ENCODE data around the gene NEK3. TPM values are rescaled to one million over a fixed set of nuclear protein-coding genes. Genes with fewer than 3 reads are reported as not detected.
"Not testable (repeated sequence)": the region's sequence is repeated elsewhere in the genome, so short reads cannot be mapped to it uniquely, and the experiment has no call there.

NEK3 gene
- total RNA-seq, 4 donors from 2014 or later, result 4.7 to 9.1 (median 6.4) TPM

- Histone ChIP-seq H3K9me3 (no peaks in the 10 kb centered on the region), H3K27ac (no peak overlapping the region), H3K4me3 (no peak overlapping the region), H3K27me3 (no peaks in the 10 kb centered on the region), H3K4me1 (no peaks in the 10 kb centered on the region), H3K36me3 (no peaks in the 10 kb centered on the region)
- TF ChIP-seq POLR2A (IDR thresholded peaks at IDR 0.05), result no peak
- TF ChIP-seq CTCF (IDR thresholded peaks at IDR 0.05 in 4 of 5, conservative IDR thresholded peaks at IDR 0.05 in 1 of 5), result no peak
- ATAC-seq (no peak), DNase-seq (no peak)
- in situ Hi-C loops (cut with MboI; ENCODE audit: low sequenced_read_pairs in 4 of 4), result no loop called here
- intact Hi-C loops (cut with DNase I; ENCODE audit: low total_unique reads), result no loop called here
Observed at GRCh38 chr13:52096062-52096461, 63.3 kb downstream of the NEK3 start.

- no peak overlapping the region for H3K27ac ChIP-seq
- H3K4me1 ChIP-seq, result no peaks in the 10 kb centered on the region
- H3K9me3 ChIP-seq, result no peaks in the 10 kb centered on the region
- in situ Hi-C loops (cut with MboI; ENCODE audit: low sequenced_read_pairs in 4 of 4) (no loop called here), intact Hi-C loops (cut with DNase I; ENCODE audit: low total_unique reads) (no loop called here)
- TF ChIP-seq CTCF (IDR thresholded peaks at IDR 0.05 in 4 of 5, conservative IDR thresholded peaks at IDR 0.05 in 1 of 5) (no peak), POLR2A (IDR thresholded peaks at IDR 0.05) (no peak)
- H3K4me3 ChIP-seq, result no peak overlapping the region
- H3K36me3 ChIP-seq, result no peaks in the 10 kb centered on the region
- no peak for ATAC-seq
- DNase-seq, result no peak
- H3K27me3 ChIP-seq, result no peaks in the 10 kb centered on the region
Observed at GRCh38 chr13:52092087-52092486, 67.3 kb downstream of the NEK3 start.

- no peak overlapping the region for H3K4me3 ChIP-seq
- no peaks in the 10 kb centered on the region for H3K4me1 ChIP-seq
- in situ Hi-C loops (cut with MboI; ENCODE audit: low sequenced_read_pairs in 4 of 4), result no loop called here
- no peak overlapping the region for H3K27ac ChIP-seq
- no peak for TF ChIP-seq CTCF (IDR thresholded peaks at IDR 0.05 in 4 of 5, conservative IDR thresholded peaks at IDR 0.05 in 1 of 5)
- no peak for TF ChIP-seq POLR2A (IDR thresholded peaks at IDR 0.05)
- H3K9me3 ChIP-seq, result no peaks in the 10 kb centered on the region
- intact Hi-C loops (cut with DNase I; ENCODE audit: low total_unique reads), result no loop called here
- H3K27me3 ChIP-seq, result no peaks in the 10 kb centered on the region
- no peak for ATAC-seq
- H3K36me3 ChIP-seq, result no peaks in the 10 kb centered on the region
- no peak for DNase-seq
Observed at GRCh38 chr13:52091473-52091872, 67.9 kb downstream of the NEK3 start.

- no peak for TF ChIP-seq CTCF (IDR thresholded peaks at IDR 0.05 in 4 of 5, conservative IDR thresholded peaks at IDR 0.05 in 1 of 5)
- no peak for TF ChIP-seq POLR2A (IDR thresholded peaks at IDR 0.05)
- intact Hi-C loops (cut with DNase I; ENCODE audit: low total_unique reads), result no loop called here
- DNase-seq, result no peak
Observed at GRCh38 chr13:52085421-52085820, 74.0 kb downstream of the NEK3 start.

GRCh38 chr13:52084981-52085380, 74.4 kb downstream of the NEK3 start:
- DNase-seq; intact Hi-C loops (cut with DNase I; ENCODE audit: low total_unique reads); H3K27me3 ChIP-seq; H3K4me3 ChIP-seq; in situ Hi-C loops (cut with MboI; ENCODE audit: low sequenced_read_pairs in 4 of 4); H3K36me3 ChIP-seq; ATAC-seq; H3K27ac ChIP-seq; H3K4me1 ChIP-seq; H3K9me3 ChIP-seq: not testable (repeated sequence)

More at GRCh38 chr13:52085421-52085820, 74.0 kb downstream of the NEK3 start:
- H3K9me3 ChIP-seq, result no peaks in the 10 kb centered on the region
- ATAC-seq, result peak in 1 of 2 donors; percentile 41
- no peak overlapping the region for H3K27ac ChIP-seq
- in situ Hi-C loops (cut with MboI; ENCODE audit: low sequenced_read_pairs in 4 of 4), result no loop called here
- no peak overlapping the region for H3K4me3 ChIP-seq
- no peaks in the 10 kb centered on the region for H3K36me3 ChIP-seq
- H3K4me1 ChIP-seq, result no peaks in the 10 kb centered on the region
- no peaks in the 10 kb centered on the region for H3K27me3 ChIP-seq

Other genes starting within 250 kb of the NEK3 start
- 1 to 10 TPM; 1.6 to 3.3 (median 2.6) TPM for gene ATP7B, start 148.1 kb downstream of the NEK3 start, total RNA-seq
- 10 to 100 TPM in 2 of 4 donors, 1 to 10 TPM in 2; 8.9 to 14.2 (median 10.1) TPM for gene ALG11, start 147.2 kb downstream of the NEK3 start, total RNA-seq
- 10 to 100 TPM in 2 of 4 donors, 1 to 10 TPM in 2; 8.1 to 11.4 (median 9.5) TPM for gene UTP14C, start 134.9 kb downstream of the NEK3 start, total RNA-seq
- gene NEK5, start 30.5 kb downstream of the NEK3 start, total RNA-seq, result under 1 TPM in 1 of 4 donors, not detected in 3; 0.07 TPM
- gene THSD1, start 246.6 kb upstream of the NEK3 start, total RNA-seq, result 1 to 10 TPM; 3.6 to 4.9 (median 4.5) TPM